Measurements from ENCODE around the gene SLC4A1AP. TPM values are rescaled to one million over a fixed set of nuclear protein-coding genes. Genes with fewer than 3 reads are reported as not detected.
A peak's percentile ranks its signal among the peaks of the same experiment; 100 is the strongest.
"Not testable (repeated sequence)": the region's sequence is repeated elsewhere in the genome, so short reads cannot be mapped to it uniquely, and the experiment has no call there.

The SLC4A1AP gene
- 46.3 and 51.6 TPM in 2 replicates for total RNA-seq (2014; rRNA removed; shearing (Covaris generic))

GRCh38 chr2:27663285-27664153 is at the start of gene SLC4A1AP, which contains the start of gene SUPT7L:
Gene SLC4A1AP (plus strand): TSS chr2:27663889. CDS start chr2:27663915, 26 bp downstream.
Gene SUPT7L (minus strand): TSS chr2:27663614. CDS start chr2:27662192, 1,422 bp downstream.
- peak; percentile 82 for DNase-seq (ENCODE audit: low read depth)

GRCh38 chr2:27613985-27614384 is 49.7 kb upstream of the SLC4A1AP start:
- no peak for DNase-seq (ENCODE audit: low read depth)

GRCh38 chr2:27615316-27615715 is 48.4 kb upstream of the SLC4A1AP start:
- no peak for DNase-seq (ENCODE audit: low read depth)

GRCh38 chr2:27621524-27621923 is 42.2 kb upstream of the SLC4A1AP start:
- DNase-seq (ENCODE audit: low read depth), result no peak

GRCh38 chr2:27622921-27623384 is 40.7 kb upstream of the SLC4A1AP start:
- DNase-seq (ENCODE audit: low read depth), result peak; percentile 80

- DNase-seq (ENCODE audit: low read depth), result no peak
Observed at GRCh38 chr2:27624943-27625342, 38.7 kb upstream of the SLC4A1AP start.

- not testable (repeated sequence) for DNase-seq (ENCODE audit: low read depth)
Observed at GRCh38 chr2:27626323-27626722, 37.4 kb upstream of the SLC4A1AP start.

- DNase-seq (ENCODE audit: low read depth), result peak; percentile 33
Observed at GRCh38 chr2:27626921-27627320, 36.8 kb upstream of the SLC4A1AP start.

GRCh38 chr2:27627963-27628766 is 35.5 kb upstream of the SLC4A1AP start:
- peak; percentile 87 for DNase-seq (ENCODE audit: low read depth)

GRCh38 chr2:27628767-27629709 is 34.7 kb upstream of the SLC4A1AP start, which contains the start of the genes CCDC121 and GPN1:
Gene CCDC121 (minus strand): TSS chr2:27629012. CDS start chr2:27627799, 1,213 bp downstream.
Gene GPN1 (plus strand): TSS chr2:27629050. CDS start chr2:27629059, 9 bp downstream.
- DNase-seq (ENCODE audit: low read depth), result peak; percentile 97

- DNase-seq (ENCODE audit: low read depth), result not testable (repeated sequence)
Observed at GRCh38 chr2:27630257-27630656, 33.4 kb upstream of the SLC4A1AP start.

- no peak for DNase-seq (ENCODE audit: low read depth)
Observed at GRCh38 chr2:27634291-27634690, 29.4 kb upstream of the SLC4A1AP start.

- peak; percentile 63 for DNase-seq (ENCODE audit: low read depth)
Observed at GRCh38 chr2:27636766-27637165, 26.9 kb upstream of the SLC4A1AP start.

- DNase-seq (ENCODE audit: low read depth), result peak; percentile 58
Observed at GRCh38 chr2:27638037-27638637, 25.6 kb upstream of the SLC4A1AP start.

- peak; percentile 69 for DNase-seq (ENCODE audit: low read depth)
Observed at GRCh38 chr2:27638709-27639108, 25.0 kb upstream of the SLC4A1AP start.

- DNase-seq (ENCODE audit: low read depth), result no peak
Observed at GRCh38 chr2:27640722-27641245, 22.9 kb upstream of the SLC4A1AP start.

- DNase-seq (ENCODE audit: low read depth), result no peak
Observed at GRCh38 chr2:27645197-27645596, 18.5 kb upstream of the SLC4A1AP start.

GRCh38 chr2:27647289-27647688 is 16.4 kb upstream of the SLC4A1AP start:
- no peak for DNase-seq (ENCODE audit: low read depth)

- DNase-seq (ENCODE audit: low read depth), result no peak
Observed at GRCh38 chr2:27647737-27648136, 16.0 kb upstream of the SLC4A1AP start.

GRCh38 chr2:27651056-27651455 is 12.6 kb upstream of the SLC4A1AP start:
- DNase-seq (ENCODE audit: low read depth), result no peak
